OCI-LY7 (cell line): ENCODE measurements around the gene ANKRD18A. TPM values are rescaled to one million over a fixed set of nuclear protein-coding genes. Genes with fewer than 3 reads are reported as not detected.

ENCODE experiments used
- BruUV-seq: library from RNA; stranded (reverse); fragments of 400-500 nt; replicated peaks from 2 replicates; lab custom pipeline; 2021; lab: Mats Ljungman, UMichigan
- CTCF ChIA-PET: fragments of 300-600 bp; sonication (Branson Sonifier 250); formaldehyde crosslinking; loops from one replicate; lab custom pipeline; 2022; ENCODE audit warnings: antibody characterized with exemption; ENCODE audit not compliant: unreplicated experiment; lab: Charles Lee
- POLR2A ChIA-PET: fragments of 300-600 bp; sonication (Branson Sonifier 250); formaldehyde crosslinking; loops from one replicate; lab custom pipeline; 2022; ENCODE audit warnings: antibody characterized with exemption; lab: Charles Lee
- DNase-seq: peaks from one replicate; pipeline ENCODE4 v3.0.0-alpha.2; 2015; ENCODE audit warnings: low spot score
- H2AFZ ChIP-seq: fragments of 200-600 bp; sonication (generic), shearing (Covaris generic); 2 replicates; pipeline ENCODE4 v1.6.1; 2014; ENCODE audit warnings: mild to moderate bottlenecking, antibody characterized with exemption, low read length, moderate library complexity
- H3K27ac ChIP-seq: fragments of 200-600 bp; sonication (generic); 2 replicates; pipeline ENCODE4 v1.5.1; 2014; ENCODE audit warnings: mixed run types, low read depth, mild to moderate bottlenecking, moderate library complexity, low read length, inconsistent platforms; ENCODE audit not compliant: poor library complexity, severe bottlenecking
- H3K36me3 ChIP-seq: fragments of 200-600 bp; sonication (generic); 2 replicates; pipeline ENCODE4 v1.6.1; 2014; ENCODE audit warnings: mild to moderate bottlenecking, antibody characterized with exemption, low read length, moderate library complexity, mixed read lengths; ENCODE audit not compliant: insufficient read depth
- H3K4me1 ChIP-seq: fragments of 200-600 bp; sonication (generic); 2 replicates; pipeline ENCODE4 v1.5.1; 2014; ENCODE audit warnings: mild to moderate bottlenecking, low read length; ENCODE audit not compliant: insufficient read depth, poor library complexity, severe bottlenecking
- H3K4me2 ChIP-seq: fragments of 200-600 bp; sonication (generic); 2 replicates; pipeline ENCODE4 v1.6.1; 2014; ENCODE audit warnings: mild to moderate bottlenecking, low read length
- H3K4me3 ChIP-seq: fragments of 200-600 bp; sonication (generic); 2 replicates; pipeline ENCODE4 v1.5.1; 2014; ENCODE audit warnings: mild to moderate bottlenecking, low read depth, low read length; ENCODE audit not compliant: poor library complexity, severe bottlenecking
- H3K79me2 ChIP-seq: fragments of 200-600 bp; sonication (generic); 2 replicates; pipeline ENCODE4 v1.6.1; 2016; ENCODE audit warnings: low read depth, mild to moderate bottlenecking, low read length, moderate library complexity, mixed read lengths; ENCODE audit not compliant: insufficient read depth
- H3K9me2 ChIP-seq: fragments of 200-600 bp; sonication (generic); 2 replicates; pipeline ENCODE4 v1.6.1; 2016; ENCODE audit warnings: mild to moderate bottlenecking, low read length, mixed read lengths; ENCODE audit not compliant: insufficient read depth
- H3K9me3 ChIP-seq: fragments of 200-600 bp; sonication (generic); 2 replicates; pipeline ENCODE4 v1.6.1; 2014; ENCODE audit warnings: mild to moderate bottlenecking, mixed run types, low read length, mixed read lengths
- H4K20me1 ChIP-seq: fragments of 200-600 bp; sonication (generic); 2 replicates; pipeline ENCODE4 v1.6.1; 2014; ENCODE audit warnings: mild to moderate bottlenecking, antibody characterized with exemption, low read length, moderate library complexity, mixed read lengths; ENCODE audit not compliant: insufficient read depth
- EZH2phosphoT487 ChIP-seq: fragments of 200-600 bp; sonication (generic); IDR thresholded peaks from 2 replicates; pipeline ENCODE4 v1.6.1; 2018; ENCODE audit warnings: low read depth, borderline replicate concordance, mild to moderate bottlenecking, mixed run types, antibody characterized with exemption, low read length, moderate library complexity, mixed read lengths
- intact Hi-C: fragments of 100-400 bp; cut with micrococcal nuclease; formaldehyde crosslinking; loops from one replicate; pipeline ENCODE4 v1.10.0; 2022; ENCODE audit not compliant: unreplicated experiment
- total RNA-seq, 2 experiments: library from RNA; depleted of rRNA in 1 of 2; stranded (reverse); fragments of >200 nt in 1 of 2; shearing (Covaris generic) in 1 of 2; gene quantifications; 2 replicates each; pipeline ENCODE4 v1.2.3, GENCODE V29; 2014 to 2022
- TF ChIP-seq, protein P1 (sequence below): fragments of 200-600 bp; sonication (generic); conservative IDR thresholded peaks from 2 replicates; pipeline ENCODE4 v1.5.1; 2014; ENCODE audit warnings: mild to moderate bottlenecking, antibody characterized with exemption, low read length, moderate library complexity, mixed read lengths

The ANKRD18A gene
- total RNA-seq, 2 experiments from 2014 or later = not detected

DNA sequence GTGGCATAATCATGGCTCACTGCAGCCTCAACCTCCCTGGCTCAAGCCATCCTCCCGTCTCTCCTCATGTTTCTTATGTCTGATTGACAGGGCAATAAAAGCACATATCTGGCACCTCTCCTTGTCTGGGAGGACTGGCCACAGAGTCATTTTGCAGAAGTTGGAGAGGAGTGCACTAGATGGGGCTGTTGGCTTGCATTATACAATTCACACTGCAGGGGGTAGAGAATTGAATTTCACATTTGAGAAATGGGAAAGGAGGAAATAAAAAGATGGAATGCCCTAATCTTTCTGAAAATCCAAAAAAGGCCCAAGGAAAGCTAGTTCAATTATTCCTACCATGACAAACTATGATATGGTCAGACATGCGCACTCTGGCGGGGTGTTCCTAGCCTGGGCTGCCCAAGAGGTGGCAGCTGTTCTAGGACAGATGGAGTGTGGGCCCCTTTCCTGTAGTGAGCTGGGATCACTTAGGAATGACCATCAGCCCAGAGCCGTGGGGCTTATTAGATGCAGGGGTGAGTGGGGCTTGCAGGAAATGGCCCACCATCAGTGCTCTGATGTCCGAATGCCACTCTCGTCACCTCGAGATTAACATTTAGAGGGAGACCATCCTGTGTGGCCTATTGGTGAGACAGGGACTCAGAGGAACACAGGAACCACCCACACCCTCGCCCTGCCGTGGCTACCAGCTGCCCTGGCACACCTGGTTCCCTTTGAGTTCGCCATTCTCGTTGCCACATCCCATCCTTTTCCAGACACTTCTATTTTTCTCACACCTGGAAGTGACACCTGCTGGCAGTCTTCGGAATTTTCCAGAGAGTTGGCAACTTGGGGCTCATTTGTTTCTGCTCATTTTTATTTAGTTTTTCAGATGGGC, 21.8 kb upstream of the ANKRD18A start:
- H2AFZ ChIP-seq = no peak overlapping the region
- CTCF ChIA-PET = no interaction called here
- H3K4me3 ChIP-seq = no peak overlapping the region
- no peaks in the 10 kb centered on the region for H3K4me1 ChIP-seq
- H3K27ac ChIP-seq = no peak overlapping the region
- no peaks in the 10 kb centered on the region for H4K20me1 ChIP-seq
- H3K79me2 ChIP-seq = no peaks in the 10 kb centered on the region
- TF ChIP-seq, protein P1, sequence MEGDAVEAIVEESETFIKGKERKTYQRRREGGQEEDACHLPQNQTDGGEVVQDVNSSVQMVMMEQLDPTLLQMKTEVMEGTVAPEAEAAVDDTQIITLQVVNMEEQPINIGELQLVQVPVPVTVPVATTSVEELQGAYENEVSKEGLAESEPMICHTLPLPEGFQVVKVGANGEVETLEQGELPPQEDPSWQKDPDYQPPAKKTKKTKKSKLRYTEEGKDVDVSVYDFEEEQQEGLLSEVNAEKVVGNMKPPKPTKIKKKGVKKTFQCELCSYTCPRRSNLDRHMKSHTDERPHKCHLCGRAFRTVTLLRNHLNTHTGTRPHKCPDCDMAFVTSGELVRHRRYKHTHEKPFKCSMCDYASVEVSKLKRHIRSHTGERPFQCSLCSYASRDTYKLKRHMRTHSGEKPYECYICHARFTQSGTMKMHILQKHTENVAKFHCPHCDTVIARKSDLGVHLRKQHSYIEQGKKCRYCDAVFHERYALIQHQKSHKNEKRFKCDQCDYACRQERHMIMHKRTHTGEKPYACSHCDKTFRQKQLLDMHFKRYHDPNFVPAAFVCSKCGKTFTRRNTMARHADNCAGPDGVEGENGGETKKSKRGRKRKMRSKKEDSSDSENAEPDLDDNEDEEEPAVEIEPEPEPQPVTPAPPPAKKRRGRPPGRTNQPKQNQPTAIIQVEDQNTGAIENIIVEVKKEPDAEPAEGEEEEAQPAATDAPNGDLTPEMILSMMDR = peak; percentile 48; the same call in 1 of the 2 replicates
- no peak for TF ChIP-seq EZH2phosphoT487
- H3K36me3 ChIP-seq = no peaks in the 10 kb centered on the region
- no peak for DNase-seq
- H3K9me3 ChIP-seq = no peaks in the 10 kb centered on the region
- intact Hi-C loops = no loop called here
- H3K9me2 ChIP-seq = no peaks in the 10 kb centered on the region
- H3K4me2 ChIP-seq = no peak overlapping the region
- BruUV-seq = no TSS peak
- POLR2A ChIA-PET = interaction anchor here (0.5 kb wide), 1 partner anchor 16 kb away, joined by 4 read pairs; no protein-coding TSS in a partner anchor

DNA sequence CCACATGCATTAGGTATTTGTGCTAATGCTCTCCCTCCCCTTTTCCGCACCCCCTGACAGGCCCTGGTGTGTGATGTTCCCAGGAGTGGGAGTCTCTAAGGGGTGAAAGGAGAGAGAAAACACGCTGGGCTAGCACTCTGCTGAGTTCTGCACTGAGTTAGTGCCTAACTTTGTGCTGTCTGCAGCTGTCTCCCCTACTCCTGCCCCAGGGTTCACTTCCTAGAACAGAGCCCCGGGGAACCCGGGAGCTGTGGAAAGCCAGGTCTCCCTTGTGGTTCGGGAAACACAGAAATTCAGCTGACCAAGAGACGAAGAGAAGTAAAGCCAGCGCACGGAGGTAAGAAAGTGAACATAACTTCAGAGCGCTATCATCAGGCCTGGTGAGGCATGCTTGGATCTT, 20.7 kb upstream of the ANKRD18A start:
- POLR2A ChIA-PET = no interaction called here
- intact Hi-C loops = no loop called here
- no peak for TF ChIP-seq EZH2phosphoT487
- TF ChIP-seq, protein P1 = no peak
- H3K79me2 ChIP-seq = no peaks in the 10 kb centered on the region
- no peaks in the 10 kb centered on the region for H3K4me1 ChIP-seq
- no peaks in the 10 kb centered on the region for H3K36me3 ChIP-seq
- no peaks in the 10 kb centered on the region for H3K9me3 ChIP-seq
- H3K27ac ChIP-seq = no peak overlapping the region
- H3K4me3 ChIP-seq = no peak overlapping the region
- H3K4me2 ChIP-seq = no peak overlapping the region
- H2AFZ ChIP-seq = no peak overlapping the region
- CTCF ChIA-PET = no interaction called here
- BruUV-seq = no TSS peak
- DNase-seq = no peak
- H4K20me1 ChIP-seq = no peaks in the 10 kb centered on the region
- no peaks in the 10 kb centered on the region for H3K9me2 ChIP-seq

DNA sequence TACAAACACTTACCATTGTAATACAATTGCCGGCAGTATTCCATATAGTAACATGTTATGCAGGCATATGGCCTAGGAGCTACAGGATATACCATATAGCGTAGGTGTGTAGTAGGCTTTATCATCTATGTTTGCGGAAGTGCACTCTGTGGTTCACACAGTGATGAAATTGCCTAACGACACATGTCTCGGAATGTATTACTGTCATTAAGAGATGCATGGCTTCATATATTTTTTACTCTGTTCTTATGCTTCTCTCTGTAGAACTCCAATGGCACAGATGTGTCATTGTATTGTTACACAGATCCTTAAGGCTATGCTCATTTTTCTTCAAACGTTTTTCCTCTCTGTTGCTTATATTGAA, 19.2 kb upstream of the ANKRD18A start:
- TF ChIP-seq, protein P1 = no peak
- TF ChIP-seq EZH2phosphoT487 = no peak
- no peak for DNase-seq
- Histone ChIP-seq H3K9me3 (no peaks in the 10 kb centered on the region), H3K79me2 (no peaks in the 10 kb centered on the region), H3K4me3 (no peak overlapping the region), H3K9me2 (no peaks in the 10 kb centered on the region), H3K27ac (no peak overlapping the region), H3K36me3 (no peaks in the 10 kb centered on the region), H3K4me1 (no peaks in the 10 kb centered on the region), H4K20me1 (no peaks in the 10 kb centered on the region), H2AFZ (no peak overlapping the region), H3K4me2 (no peak overlapping the region)
- ChIA-PET CTCF (no interaction called here), POLR2A (no interaction called here)
- intact Hi-C loops = no loop called here
- BruUV-seq = no TSS peak
